ENCODE results near the gene FBN1.

GRCh38 chr15:48564690-48565089 lies 80.8 kb downstream of the FBN1 start:
- no peak for TF ChIP-seq CTCF (IDR thresholded peaks at IDR 0.05)
- no peak for TF ChIP-seq POLR2A (IDR thresholded peaks at IDR 0.05)
